Activated CD4-positive, CD25-positive, alpha-beta regulatory T cell (primary cell): ENCODE measurements around the gene ARPC5L.
"Not testable (repeated sequence)": the region's sequence is repeated elsewhere in the genome, so short reads cannot be mapped to it uniquely, and the experiment has no call there.

Source experiments
- DNase-seq, 4 experiments: peaks; one replicate each; lab custom pipeline; 2025; lab: John Stamatoyannopoulos, UW

Gene ARPC5L

GRCh38 chr9:124894035-124894740, 32.3 kb downstream of the ARPC5L start:
- DNase-seq, result no peak

GRCh38 chr9:124894741-124895170, 32.8 kb downstream of the ARPC5L start:
- DNase-seq, result peak in 1 of 4 experiments; percentile 6

- DNase-seq, result no peak
These were observed 35.9 kb downstream of the ARPC5L start for GRCh38 chr9:124897570-124898460.

GRCh38 chr9:124899845-124900244, 37.9 kb downstream of the ARPC5L start:
- DNase-seq, result no peak

GRCh38 chr9:124906966-124907365, 45.0 kb downstream of the ARPC5L start:
- DNase-seq, result no peak

- no peak for DNase-seq
These were observed 46.2 kb downstream of the ARPC5L start for GRCh38 chr9:124908098-124908497.

GRCh38 chr9:124911766-124912165, 49.8 kb downstream of the ARPC5L start:
- DNase-seq, result no peak

- no peak for DNase-seq
These were observed 51.4 kb downstream of the ARPC5L start for GRCh38 chr9:124913378-124913777.

GRCh38 chr9:124914753-124915405, 52.9 kb downstream of the ARPC5L start:
- DNase-seq, result no peak

- DNase-seq, result not testable (repeated sequence)
These were observed 58.5 kb downstream of the ARPC5L start for GRCh38 chr9:124920394-124920793.
